Tibial nerve (tissue), 4 donors: ENCODE measurements around the gene TBC1D5.
"Not testable (repeated sequence)": the region's sequence is repeated elsewhere in the genome, so short reads cannot be mapped to it uniquely, and the experiment has no call there.

Experiments used
- EP300 ChIP-seq, 2 donors: sonication (generic); formaldehyde crosslinking; IDR thresholded peaks; one replicate each; pipeline ENCODE4 v1.6.1; 2017; ENCODE audit warnings: antibody characterized with exemption in 2 of 2, mild to moderate bottlenecking in 1 of 2
- TF ChIP-seq, protein P1 (sequence below), 5 experiments: fragments of 200-600 bp in 3 of 5; fragments of 450-650 bp in 2 of 5; sonication (generic) in 3 of 5; IDR thresholded peaks; one replicate each; pipeline ENCODE4 v1.5.1; 2016 to 2019; ENCODE audit warnings: antibody characterized with exemption in 5 of 5, mild to moderate bottlenecking in 3 of 5, moderate library complexity in 2 of 5

DNA sequence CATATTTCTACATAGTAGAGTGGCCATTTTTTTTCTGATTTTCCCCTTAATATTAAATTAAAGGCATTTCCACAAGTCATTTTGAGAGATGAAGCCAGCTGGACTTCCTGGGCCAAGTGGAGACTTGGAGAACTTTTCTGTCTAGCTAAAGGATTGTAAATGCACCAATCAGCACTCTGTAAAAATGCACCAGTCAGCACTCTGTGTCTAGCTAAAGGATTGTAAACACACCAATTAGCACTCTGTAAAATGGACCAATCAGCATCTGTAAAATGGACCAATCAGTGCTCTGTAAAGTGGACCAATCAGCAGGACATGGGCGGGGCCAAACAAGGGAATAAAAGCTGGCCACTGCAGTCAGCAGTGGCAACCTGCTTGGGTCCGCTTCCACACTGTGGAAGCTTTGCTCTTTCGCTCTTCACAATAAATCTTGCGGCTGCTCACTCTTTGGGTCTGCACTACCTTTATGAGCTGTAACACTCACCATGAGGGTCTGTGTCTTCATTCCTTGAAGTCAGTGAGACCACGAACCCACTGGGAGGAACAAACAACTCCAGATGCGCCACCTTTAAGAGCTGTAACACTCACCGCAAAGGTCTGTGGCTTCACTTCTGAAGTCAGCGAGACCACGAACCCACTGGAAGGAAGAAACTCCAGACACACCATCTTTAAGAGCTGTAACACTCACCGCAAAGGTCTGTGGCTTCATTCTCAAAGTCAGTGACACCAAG is 31.9 kb upstream of the TBC1D5 start:
- TF ChIP-seq, protein P1, sequence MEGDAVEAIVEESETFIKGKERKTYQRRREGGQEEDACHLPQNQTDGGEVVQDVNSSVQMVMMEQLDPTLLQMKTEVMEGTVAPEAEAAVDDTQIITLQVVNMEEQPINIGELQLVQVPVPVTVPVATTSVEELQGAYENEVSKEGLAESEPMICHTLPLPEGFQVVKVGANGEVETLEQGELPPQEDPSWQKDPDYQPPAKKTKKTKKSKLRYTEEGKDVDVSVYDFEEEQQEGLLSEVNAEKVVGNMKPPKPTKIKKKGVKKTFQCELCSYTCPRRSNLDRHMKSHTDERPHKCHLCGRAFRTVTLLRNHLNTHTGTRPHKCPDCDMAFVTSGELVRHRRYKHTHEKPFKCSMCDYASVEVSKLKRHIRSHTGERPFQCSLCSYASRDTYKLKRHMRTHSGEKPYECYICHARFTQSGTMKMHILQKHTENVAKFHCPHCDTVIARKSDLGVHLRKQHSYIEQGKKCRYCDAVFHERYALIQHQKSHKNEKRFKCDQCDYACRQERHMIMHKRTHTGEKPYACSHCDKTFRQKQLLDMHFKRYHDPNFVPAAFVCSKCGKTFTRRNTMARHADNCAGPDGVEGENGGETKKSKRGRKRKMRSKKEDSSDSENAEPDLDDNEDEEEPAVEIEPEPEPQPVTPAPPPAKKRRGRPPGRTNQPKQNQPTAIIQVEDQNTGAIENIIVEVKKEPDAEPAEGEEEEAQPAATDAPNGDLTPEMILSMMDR (IDR thresholded peaks at IDR 0.05), result not testable (repeated sequence)
- not testable (repeated sequence) for TF ChIP-seq EP300 (IDR thresholded peaks at IDR 0.05)
